Stimulated activated CD8-positive, alpha-beta memory T cell treated with anti-CD3 and anti-CD28 coated beads, Interleukin-15, amount 100 ng/mL, for 4 hours (primary cell): ENCODE measurements around the gene TMEM61.
"Not testable (repeated sequence)": the region's sequence is repeated elsewhere in the genome, so short reads cannot be mapped to it uniquely, and the experiment has no call there.

Experiments used
- DNase-seq, 2 donors: peaks; one replicate each; pipeline ENCODE4 v3.0.0-alpha.2; 2020; ENCODE audit warnings: low read depth in 2 of 2

Gene TMEM61

DNA sequence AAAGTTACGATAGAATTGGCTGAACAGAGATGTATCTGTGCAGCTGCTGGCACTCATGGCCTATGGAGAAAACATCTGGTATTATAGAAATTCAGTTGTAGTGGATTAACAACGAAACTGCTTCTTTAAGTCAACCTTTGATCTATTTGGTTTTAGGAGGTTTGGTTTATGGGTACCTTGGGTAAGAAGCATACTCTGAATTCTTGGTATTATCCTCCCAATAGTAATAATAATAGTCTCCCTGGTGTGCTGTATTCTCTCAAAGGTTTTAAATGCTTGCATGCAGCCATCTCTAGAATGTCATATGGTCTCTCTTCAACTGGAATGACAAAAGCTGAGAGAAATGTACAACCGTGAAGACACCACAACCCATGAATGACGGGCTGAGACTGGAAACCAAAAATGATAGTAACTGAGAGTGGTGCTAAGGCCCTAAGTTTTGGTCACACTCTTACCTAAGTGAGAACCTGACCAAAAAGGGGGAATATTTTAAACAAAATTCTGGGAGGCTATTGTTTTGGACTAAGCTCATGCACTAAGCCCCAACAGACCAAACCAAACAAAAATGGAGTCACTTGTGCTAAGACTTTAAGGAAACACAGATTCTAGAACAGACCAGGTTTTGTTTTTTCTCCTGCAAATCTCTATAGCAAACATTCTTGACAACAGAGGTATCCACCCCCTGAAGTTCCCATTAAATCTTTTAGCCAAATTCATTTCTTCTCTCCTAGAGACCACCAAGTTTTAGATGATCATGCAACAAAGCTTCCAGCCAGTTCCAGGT is 17.6 kb upstream of the TMEM61 start:
- DNase-seq: no peak

GRCh38 chr1:54963829-54964228 is 16.6 kb upstream of the TMEM61 start:
- not testable (repeated sequence) for DNase-seq

DNA sequence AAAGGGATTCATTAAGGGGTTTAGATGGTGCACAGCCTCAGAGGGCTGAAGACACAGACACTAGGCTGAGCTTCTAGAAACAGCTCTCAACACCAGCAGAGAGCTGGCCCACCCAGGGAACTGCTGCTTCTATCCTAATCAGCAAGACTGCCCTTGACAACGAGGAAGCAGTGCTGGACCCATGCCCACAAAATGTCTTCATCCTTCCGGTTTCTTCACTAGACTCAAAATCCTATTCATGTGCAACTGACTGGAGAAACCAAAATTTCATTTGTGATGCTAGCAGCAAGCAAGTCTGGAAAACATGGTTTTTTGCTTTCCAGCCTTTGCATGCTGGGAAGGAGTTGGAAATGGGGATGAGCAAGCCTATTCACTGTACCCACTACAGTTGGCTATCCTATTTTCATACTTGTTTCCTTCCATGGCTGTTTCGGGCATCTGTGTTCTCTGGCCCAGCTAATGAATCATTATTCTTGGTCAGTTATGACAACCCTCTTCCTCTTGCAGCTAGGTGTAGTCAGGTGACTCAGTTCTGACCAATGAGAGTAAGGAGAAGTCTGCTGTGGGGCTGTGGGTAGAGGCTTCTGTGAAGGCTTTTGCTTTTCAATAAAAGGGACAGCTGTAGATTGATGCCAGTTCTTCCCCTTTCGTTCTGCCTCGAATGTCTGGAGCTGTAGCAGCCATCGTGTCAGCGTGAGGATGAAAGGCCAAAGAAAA is 14.6 kb upstream of the TMEM61 start:
- no peak for DNase-seq

GRCh38 chr1:54967372-54967771 is 13.1 kb upstream of the TMEM61 start:
- no peak for DNase-seq

- DNase-seq: no peak
Measured at GRCh38 chr1:54968551-54968950, 11.9 kb upstream of the TMEM61 start.

DNA sequence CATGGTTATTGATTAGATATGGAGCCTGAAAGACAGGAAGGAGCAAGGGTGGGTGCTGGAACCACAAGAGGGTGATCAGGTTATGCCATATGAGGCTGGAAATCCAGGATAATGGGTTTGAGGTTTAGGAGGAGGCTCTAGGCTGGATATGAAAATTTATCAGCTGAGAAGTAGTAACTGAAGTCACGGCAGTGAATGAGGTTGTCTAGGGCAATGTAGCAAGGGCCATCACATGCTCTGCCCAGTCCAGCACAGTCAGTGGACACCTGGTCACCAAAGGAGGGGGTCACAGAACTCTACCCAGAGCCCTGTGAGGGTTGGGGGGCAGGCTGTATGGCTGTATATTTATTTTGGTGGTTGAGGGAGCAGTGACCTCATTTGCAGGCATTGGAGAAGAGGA is 10.5 kb upstream of the TMEM61 start:
- DNase-seq: no peak

GRCh38 chr1:54970901-54971300 is 9.5 kb upstream of the TMEM61 start:
- DNase-seq: no peak

GRCh38 chr1:54971317-54971791 is 9.1 kb upstream of the TMEM61 start:
- no peak for DNase-seq

DNA sequence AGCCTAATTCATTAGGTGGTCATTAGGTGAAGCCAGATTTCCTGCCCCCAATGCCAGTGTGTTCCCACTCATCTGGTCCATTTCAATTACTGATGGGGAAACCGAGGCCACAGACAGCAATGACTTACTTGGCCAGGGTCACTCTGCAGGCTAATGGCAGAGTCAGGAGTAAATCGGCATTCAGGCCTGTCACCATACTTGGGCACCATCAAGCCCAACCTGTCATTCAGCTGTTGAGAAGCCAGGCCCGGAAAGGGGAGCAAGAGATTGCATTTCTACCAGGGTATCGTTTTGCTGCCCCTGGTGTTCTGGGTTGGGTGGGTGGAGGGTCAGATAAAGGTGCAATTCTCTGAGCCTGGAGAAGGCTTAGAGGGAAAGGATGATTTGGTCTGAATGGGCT is 8.0 kb upstream of the TMEM61 start:
- no peak for DNase-seq

- DNase-seq: no peak
Measured at GRCh38 chr1:54973205-54973921, 7.1 kb upstream of the TMEM61 start.

DNA sequence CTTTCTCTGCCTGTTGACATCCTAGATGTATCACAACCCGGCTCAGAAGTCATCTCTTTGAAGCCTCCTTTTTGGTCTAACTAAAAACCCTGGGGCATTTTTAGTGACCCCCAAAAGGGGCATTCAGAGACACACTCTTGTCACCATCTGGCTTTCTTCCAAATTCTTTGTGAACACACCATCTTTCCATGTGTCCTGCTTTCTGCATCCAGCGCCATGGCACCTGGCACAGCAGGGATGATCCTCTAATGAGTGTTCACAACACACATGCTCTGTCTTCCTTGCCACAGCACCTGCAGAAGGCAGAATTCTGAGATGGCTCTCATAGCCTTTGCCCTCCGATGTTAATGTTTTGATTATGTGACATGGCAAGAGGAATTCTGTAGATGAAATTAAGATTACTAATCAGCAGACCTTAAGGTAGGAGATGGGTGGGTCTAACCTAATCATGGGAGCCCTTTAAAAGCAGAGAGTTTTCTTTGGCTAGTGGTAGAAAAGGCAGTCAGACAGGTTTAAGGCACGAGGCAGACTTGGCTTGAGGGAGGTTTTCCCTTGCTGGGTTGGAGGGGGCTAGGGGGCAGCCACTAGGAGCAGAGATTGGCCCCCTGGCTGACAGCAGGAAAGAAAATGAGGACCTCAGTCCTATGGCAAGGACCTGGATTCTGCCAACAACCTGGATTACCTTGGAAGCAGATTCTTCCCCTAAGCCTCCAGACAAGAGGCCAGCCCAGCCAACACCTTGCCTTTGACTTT is 4.9 kb upstream of the TMEM61 start:
- no peak for DNase-seq

DNA sequence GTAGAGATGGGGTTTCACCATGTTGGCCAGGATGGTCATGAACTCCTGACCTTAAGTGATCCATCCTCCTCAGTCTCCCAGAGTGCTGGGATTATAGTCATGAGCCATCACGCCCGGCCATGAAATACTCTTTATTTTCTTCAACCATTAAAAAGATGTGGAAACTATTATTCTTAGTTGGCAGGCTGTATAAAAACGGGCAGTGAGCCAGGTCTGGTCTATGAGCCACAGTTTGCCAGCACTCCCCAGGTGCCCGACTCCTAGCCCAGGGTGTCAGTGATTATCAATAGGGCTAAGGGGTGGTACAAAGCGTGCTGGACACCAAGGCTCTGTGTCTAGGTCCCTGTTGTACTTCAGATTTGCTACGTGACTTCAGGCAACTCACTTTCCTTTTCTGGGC is 3.7 kb upstream of the TMEM61 start:
- no peak for DNase-seq

DNA sequence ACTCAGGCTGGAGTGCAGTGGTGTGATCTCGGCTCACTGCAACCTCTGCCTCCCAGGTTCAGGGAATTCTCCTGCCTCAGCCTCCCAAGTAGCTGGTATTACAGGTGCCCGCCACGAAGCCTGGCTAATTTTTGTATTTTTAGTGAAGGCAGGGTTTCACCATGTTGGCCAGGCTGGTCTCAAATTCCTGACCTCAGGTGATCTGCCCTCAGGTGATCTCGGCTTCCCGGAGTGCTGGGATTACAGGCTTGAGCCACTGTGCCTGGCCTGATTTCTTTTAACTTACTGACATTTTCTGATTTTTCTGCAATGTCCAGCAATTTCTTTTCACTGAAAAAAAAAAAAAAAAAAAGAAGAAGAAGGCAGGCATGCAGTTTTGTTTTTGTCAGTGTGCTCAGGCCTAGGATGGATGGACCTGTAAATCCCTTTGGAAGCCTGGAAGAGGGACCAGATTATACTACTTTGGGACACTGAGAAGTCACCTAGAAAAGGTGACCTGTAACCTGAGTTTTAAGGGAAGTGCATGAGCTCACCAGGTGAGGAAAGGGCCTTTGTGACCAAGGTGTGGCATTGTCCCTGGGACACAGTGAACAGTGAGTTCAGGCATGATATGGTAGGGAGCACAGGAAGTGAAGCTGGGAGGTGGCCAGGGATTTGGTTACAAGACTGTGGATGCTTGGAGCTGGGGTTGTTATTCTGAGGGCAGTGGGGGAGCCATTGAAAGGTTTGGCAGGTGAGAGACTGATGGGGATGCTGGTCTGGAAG is 2.7 kb upstream of the TMEM61 start:
- no peak for DNase-seq

GRCh38 chr1:54978528-54979326 is 1.7 kb upstream of the TMEM61 start:
- DNase-seq: no peak

DNA sequence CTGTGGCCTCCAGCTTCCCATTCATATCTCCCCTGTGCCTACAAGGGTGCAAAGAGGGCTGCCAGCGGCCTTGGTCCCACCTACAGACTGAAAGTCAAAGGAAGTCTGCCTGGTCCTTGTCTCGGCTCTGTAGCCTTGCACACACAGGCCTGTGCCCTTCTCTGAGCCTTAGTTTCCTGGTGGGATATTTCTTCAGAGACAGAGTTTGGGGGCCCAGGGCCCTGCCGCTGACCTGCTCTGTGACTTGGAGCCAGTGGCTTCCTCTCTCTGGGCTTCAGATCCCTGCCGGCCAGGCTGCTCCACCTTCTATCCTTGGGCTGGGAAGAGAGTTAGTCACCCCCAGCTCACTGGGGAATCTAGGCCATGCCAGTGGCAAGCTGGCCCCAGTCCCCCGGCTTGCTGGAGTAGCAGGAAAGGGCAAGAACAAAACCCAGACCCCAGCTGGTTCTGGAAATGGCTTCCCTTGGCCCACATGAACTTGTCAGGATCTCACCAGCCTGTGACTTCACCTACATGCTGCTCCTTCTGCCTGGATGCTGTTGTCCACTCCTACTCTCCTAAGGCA is 1.0 kb upstream of the TMEM61 start:
- no peak for DNase-seq

GRCh38 chr1:54980046-54980527 is 341 bp upstream of the TMEM61 start:
- no peak for DNase-seq

DNA sequence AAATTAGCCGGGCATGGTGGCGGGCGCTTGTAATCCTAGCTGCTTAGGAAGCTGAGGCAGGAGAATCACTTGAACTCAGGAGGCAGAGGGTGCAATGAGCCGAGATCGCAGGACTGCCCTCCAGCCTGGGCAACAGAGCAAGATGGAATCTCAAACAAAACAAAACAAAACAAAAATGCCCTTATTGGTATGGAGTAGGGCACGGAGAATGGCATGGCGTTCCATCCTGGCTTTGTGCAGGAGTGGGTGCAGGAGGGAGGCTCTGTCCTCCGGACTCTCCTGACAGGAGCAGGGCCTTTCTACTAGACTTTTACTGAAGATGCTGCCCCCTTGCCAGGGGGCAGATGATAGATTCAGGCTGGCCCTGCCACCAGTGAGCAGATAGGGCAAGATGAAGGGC is 1.0 kb downstream of the TMEM61 start:
- no peak for DNase-seq

- no peak for DNase-seq
Measured at GRCh38 chr1:54982739-54983138, 2.3 kb downstream of the TMEM61 start.

GRCh38 chr1:54984131-54984842 is 3.9 kb downstream of the TMEM61 start:
- DNase-seq: no peak
